Keratinocyte (primary cell): ENCODE measurements around the gene UNC5A. TPM values are rescaled to one million over a fixed set of nuclear protein-coding genes. Genes with fewer than 3 reads are reported as not detected.

Experiments used
- DNase-seq: peaks from one replicate; pipeline ENCODE4 v3.0.0-alpha.2; 2011; ENCODE audit warnings: low read depth, missing footprints, low spot score
- FAIRE-seq: peaks from 2 replicates; lab custom pipeline; 2011; peaks lifted over from hg19 to GRCh38; lab: Jason Lieb, UNC
- H2AFZ ChIP-seq: 2 replicates; pipeline ENCODE4 v1.6.0; 2012; ENCODE audit warnings: low read length, control low read depth, inconsistent platforms; ENCODE audit not compliant: control insufficient read depth
- H3K27ac ChIP-seq: 2 replicates; pipeline ENCODE4 v1.5.1; 2011; ENCODE audit warnings: low read length; ENCODE audit not compliant: control insufficient read depth, insufficient read depth
- H3K27me3 ChIP-seq: 3 replicates; pipeline ENCODE4 v1.6.0; 2011; ENCODE audit warnings: low read length; ENCODE audit not compliant: control insufficient read depth, insufficient read depth; ENCODE audit errors: extremely low read depth
- H3K36me3 ChIP-seq, 2 experiments: 2 replicates in 1 of 2; 3 replicates in 1 of 2; pipeline ENCODE4 v1.5.1; 2011; ENCODE audit warnings: low read length in 2 of 2, mild to moderate bottlenecking in 1 of 2; ENCODE audit not compliant: control insufficient read depth in 2 of 2, insufficient read depth in 2 of 2; ENCODE audit errors: extremely low read depth in 1 of 2
- H3K4me1 ChIP-seq: 3 replicates; pipeline ENCODE4 v1.5.1; 2011; ENCODE audit warnings: low read length; ENCODE audit not compliant: control insufficient read depth, insufficient read depth; ENCODE audit errors: extremely low read depth
- H3K4me2 ChIP-seq: 3 replicates; pipeline ENCODE4 v1.6.0; 2011; ENCODE audit warnings: low read depth, low read length; ENCODE audit not compliant: control insufficient read depth, insufficient read depth; ENCODE audit errors: extremely low read depth
- H3K4me3 ChIP-seq, 3 experiments: fragments of 200-600 bp in 1 of 3; sonication (generic) in 1 of 3; 2 replicates in 2 of 3; 3 replicates in 1 of 3; pipeline ENCODE4 v1.5.1; 2011 to 2016; ENCODE audit warnings: low read length in 3 of 3, mild to moderate bottlenecking in 3 of 3, control low read depth in 2 of 3, inconsistent platforms in 1 of 3, low read depth in 1 of 3, mixed read lengths in 1 of 3, mixed run types in 1 of 3, moderate library complexity in 1 of 3; ENCODE audit not compliant: control insufficient read depth in 2 of 3, insufficient read depth in 2 of 3; ENCODE audit errors: extremely low read depth in 1 of 3
- H3K79me2 ChIP-seq: 2 replicates; pipeline ENCODE4 v1.6.0; 2012; ENCODE audit warnings: low read length; ENCODE audit not compliant: control insufficient read depth, insufficient read depth
- H3K9ac ChIP-seq: 3 replicates; pipeline ENCODE4 v1.6.0; 2011; ENCODE audit warnings: low read length; ENCODE audit not compliant: control insufficient read depth, insufficient read depth; ENCODE audit errors: extremely low read depth
- H3K9me1 ChIP-seq: 3 replicates; pipeline ENCODE4 v1.6.0; 2011; ENCODE audit warnings: low read length; ENCODE audit not compliant: control insufficient read depth, insufficient read depth; ENCODE audit errors: extremely low read depth
- H3K9me3 ChIP-seq: 2 replicates; pipeline ENCODE4 v1.5.1; 2012; ENCODE audit warnings: low read depth, low read length; ENCODE audit not compliant: control insufficient read depth
- H4K20me1 ChIP-seq: 3 replicates; pipeline ENCODE4 v1.6.0; 2011; ENCODE audit warnings: low read length; ENCODE audit not compliant: control insufficient read depth, insufficient read depth; ENCODE audit errors: extremely low read depth
- EZH2 ChIP-seq: IDR thresholded peaks from one replicate; pipeline ENCODE4 v1.6.1; 2012; ENCODE audit warnings: inconsistent platforms, mild to moderate bottlenecking, low read length, moderate library complexity
- dilution Hi-C: fragments of 300-500 bp; cut with MboI; formaldehyde crosslinking; loops from one replicate; pipeline ENCODE4 v1.7.0; 2020; ENCODE audit warnings: low sequenced_read_pairs; ENCODE audit not compliant: extremely low pct_ligation_motif_present
- polyA plus RNA-seq, 5 experiments: library from polyadenylated mRNA; depleted of rRNA in 3 of 5; stranded (reverse) in 3 of 5; stranded (forward) in 1 of 5; unstranded in 1 of 5; fragments of >200 nt; gene quantifications; 1 replicate in 1 of 5; 2 replicates in 3 of 5; 3 replicates in 1 of 5; pipeline versions ENCODE4 v1.2.1 to v1.2.3, GENCODE V29; 2011 to 2012; ENCODE audit warnings: missing spikeins in 2 of 5, low read depth in 1 of 5, low replicate concordance in 1 of 5
- TF ChIP-seq, protein P1 (sequence below), 3 experiments: IDR thresholded peaks in 1 of 3; conservative IDR thresholded peaks in 1 of 3; optimal IDR thresholded peaks in 1 of 3; 2 replicates in 2 of 3; 3 replicates in 1 of 3; pipeline versions ENCODE3 to v1.5.1; 2011; ENCODE audit warnings: low read length in 3 of 3, mild to moderate bottlenecking in 3 of 3, moderate library complexity in 2 of 3, control low read depth in 1 of 3, inconsistent platforms in 1 of 3; ENCODE audit not compliant: insufficient read depth in 2 of 3; ENCODE audit errors: extremely low read depth in 1 of 3

UNC5A gene
- polyA plus RNA-seq, 1 donor (not counting 4 experiments of a cell fraction or from before 2014, with no cell fraction given) = not detected

DNA sequence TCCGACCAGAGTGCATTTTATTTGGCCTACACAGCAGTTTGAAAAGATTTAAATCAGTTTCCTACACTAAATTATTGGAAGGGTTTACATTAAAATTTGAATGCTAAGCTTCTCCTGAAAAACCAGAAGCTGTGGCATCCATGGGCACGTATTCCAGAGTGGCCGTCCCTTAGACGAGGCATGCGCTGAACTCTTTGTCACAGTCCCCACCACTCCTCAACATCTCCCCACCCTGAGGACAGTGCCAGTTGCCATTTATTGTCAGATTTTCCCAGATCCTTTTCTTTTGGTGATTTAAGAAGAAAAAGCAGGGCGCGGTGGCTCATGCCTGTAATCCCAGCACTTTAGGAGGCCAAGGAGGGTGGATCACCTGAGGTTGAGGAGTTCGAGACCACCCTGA lies 39.9 kb upstream of the UNC5A start:
- FAIRE-seq = no peak
- dilution Hi-C loops = no loop called here

DNA sequence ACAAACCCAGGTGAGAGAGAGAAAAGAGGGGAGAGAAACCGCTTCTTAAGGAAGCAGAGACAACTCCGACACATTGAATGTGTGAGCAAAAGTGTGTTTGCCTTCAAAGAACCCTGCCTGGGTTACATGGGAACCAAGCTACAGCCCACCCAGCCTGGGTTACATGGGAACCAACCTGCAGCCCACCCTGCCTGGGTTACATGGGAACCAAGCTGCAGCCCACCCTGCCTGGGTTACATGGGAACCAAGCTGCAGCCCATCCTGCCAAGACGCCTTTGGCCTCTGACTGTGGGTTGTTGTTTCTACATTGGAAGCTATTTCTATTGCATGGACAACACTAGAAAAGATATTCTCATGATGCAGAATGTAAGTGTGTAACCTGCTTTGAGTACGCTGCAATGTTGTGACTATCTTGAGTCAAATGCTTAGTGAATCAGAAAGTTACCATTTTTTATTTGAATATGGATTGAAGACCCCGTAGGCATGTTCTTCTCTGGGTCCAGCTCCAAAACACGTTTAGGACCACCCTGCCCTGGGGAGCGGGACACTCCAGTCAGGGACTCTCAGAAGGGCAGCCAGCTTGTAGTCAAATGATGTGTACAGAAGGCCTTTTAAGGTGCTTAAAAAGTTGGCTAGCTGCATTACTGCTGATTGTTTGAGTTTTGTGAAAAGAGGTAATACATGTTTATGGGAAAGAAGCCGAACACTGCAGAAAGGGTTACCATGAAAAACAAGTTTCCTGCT lies 39.1 kb upstream of the UNC5A start:
- peaks cover 30% of the 10 kb centered on the region for H3K27me3 ChIP-seq
- TF ChIP-seq, protein P1, sequence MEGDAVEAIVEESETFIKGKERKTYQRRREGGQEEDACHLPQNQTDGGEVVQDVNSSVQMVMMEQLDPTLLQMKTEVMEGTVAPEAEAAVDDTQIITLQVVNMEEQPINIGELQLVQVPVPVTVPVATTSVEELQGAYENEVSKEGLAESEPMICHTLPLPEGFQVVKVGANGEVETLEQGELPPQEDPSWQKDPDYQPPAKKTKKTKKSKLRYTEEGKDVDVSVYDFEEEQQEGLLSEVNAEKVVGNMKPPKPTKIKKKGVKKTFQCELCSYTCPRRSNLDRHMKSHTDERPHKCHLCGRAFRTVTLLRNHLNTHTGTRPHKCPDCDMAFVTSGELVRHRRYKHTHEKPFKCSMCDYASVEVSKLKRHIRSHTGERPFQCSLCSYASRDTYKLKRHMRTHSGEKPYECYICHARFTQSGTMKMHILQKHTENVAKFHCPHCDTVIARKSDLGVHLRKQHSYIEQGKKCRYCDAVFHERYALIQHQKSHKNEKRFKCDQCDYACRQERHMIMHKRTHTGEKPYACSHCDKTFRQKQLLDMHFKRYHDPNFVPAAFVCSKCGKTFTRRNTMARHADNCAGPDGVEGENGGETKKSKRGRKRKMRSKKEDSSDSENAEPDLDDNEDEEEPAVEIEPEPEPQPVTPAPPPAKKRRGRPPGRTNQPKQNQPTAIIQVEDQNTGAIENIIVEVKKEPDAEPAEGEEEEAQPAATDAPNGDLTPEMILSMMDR (optimal IDR thresholded peaks at IDR 0.05 in 1 of 3, IDR thresholded peaks at IDR 0.05 in 1 of 3, conservative IDR thresholded peaks at IDR 0.05 in 1 of 3; ENCODE audit: extremely low read depth in 1 of 3, insufficient read depth in 2 of 3, low read length in 3 of 3) = no peak
- no peak for TF ChIP-seq EZH2
- H3K4me1 ChIP-seq = no peaks in the 10 kb centered on the region
- no peaks in the 10 kb centered on the region for H3K36me3 ChIP-seq
- no peaks in the 10 kb centered on the region for H3K9me3 ChIP-seq
- H3K9ac ChIP-seq = no peak overlapping the region
- FAIRE-seq (no peak), DNase-seq (no peak)
- H3K27ac ChIP-seq = no peak overlapping the region
- H4K20me1 ChIP-seq = no peaks in the 10 kb centered on the region
- no peak overlapping the region for H2AFZ ChIP-seq
- H3K79me2 ChIP-seq = no peaks in the 10 kb centered on the region
- no peaks in the 10 kb centered on the region for H3K9me1 ChIP-seq
- no peak overlapping the region for H3K4me3 ChIP-seq
- dilution Hi-C loops = no loop called here
- no peak overlapping the region for H3K4me2 ChIP-seq

More for the DNA sequence above, 39.9 kb upstream of the UNC5A start:
- Histone ChIP-seq H3K36me3 (no peaks in the 10 kb centered on the region), H3K9me3 (no peaks in the 10 kb centered on the region), H3K4me1 (no peaks in the 10 kb centered on the region), H3K4me2 (no peak overlapping the region), H3K79me2 (no peaks in the 10 kb centered on the region), H3K27ac (no peak overlapping the region), H3K9ac (no peak overlapping the region), H3K4me3 (no peak overlapping the region), H3K27me3 (peaks cover 35% of the 10 kb centered on the region), H4K20me1 (no peaks in the 10 kb centered on the region), H3K9me1 (no peaks in the 10 kb centered on the region), H2AFZ (no peak overlapping the region)
- no peak for DNase-seq
- TF ChIP-seq, protein P1 (optimal IDR thresholded peaks at IDR 0.05 in 1 of 3, IDR thresholded peaks at IDR 0.05 in 1 of 3, conservative IDR thresholded peaks at IDR 0.05 in 1 of 3; ENCODE audit: extremely low read depth in 1 of 3, insufficient read depth in 2 of 3, low read length in 3 of 3) = no peak
- TF ChIP-seq EZH2 = no peak
